Kidney epithelial cell (primary cell): ENCODE data around the gene CDCP1. TPM values are rescaled to one million over a fixed set of nuclear protein-coding genes. Genes with fewer than 3 reads are reported as not detected.

Experiments
- DNase-seq: peaks from one replicate; pipeline ENCODE4 v3.0.0-alpha.2; 2010; ENCODE audit warnings: low read depth
- H3K27me3 ChIP-seq: 2 replicates; pipeline ENCODE4 v1.6.0; 2011; ENCODE audit warnings: low read length; ENCODE audit not compliant: control insufficient read depth, insufficient read depth
- H3K36me3 ChIP-seq: 2 replicates; pipeline ENCODE4 v1.5.1; 2011; ENCODE audit warnings: low read length; ENCODE audit not compliant: control insufficient read depth, insufficient read depth
- H3K4me3 ChIP-seq: 2 replicates; pipeline ENCODE4 v1.5.1; 2011; ENCODE audit warnings: low read depth, mild to moderate bottlenecking, control low read depth, low read length
- total RNA-seq: library from RNA; depleted of rRNA; stranded (reverse); fragments of >200 nt; gene quantifications from 2 replicates; pipeline ENCODE4 v1.2.3, GENCODE V29; 2015
- TF ChIP-seq, protein P1 (sequence below): IDR thresholded peaks from 2 replicates; pipeline ENCODE4 v1.5.1; 2011; ENCODE audit warnings: mild to moderate bottlenecking, moderate library complexity, low read length, control low read depth, inconsistent platforms; ENCODE audit not compliant: insufficient read depth, poor library complexity, severe bottlenecking

CDCP1 gene
- total RNA-seq, 1 donor from 2014 or later: 82.0 TPM

- TF ChIP-seq, protein P1, sequence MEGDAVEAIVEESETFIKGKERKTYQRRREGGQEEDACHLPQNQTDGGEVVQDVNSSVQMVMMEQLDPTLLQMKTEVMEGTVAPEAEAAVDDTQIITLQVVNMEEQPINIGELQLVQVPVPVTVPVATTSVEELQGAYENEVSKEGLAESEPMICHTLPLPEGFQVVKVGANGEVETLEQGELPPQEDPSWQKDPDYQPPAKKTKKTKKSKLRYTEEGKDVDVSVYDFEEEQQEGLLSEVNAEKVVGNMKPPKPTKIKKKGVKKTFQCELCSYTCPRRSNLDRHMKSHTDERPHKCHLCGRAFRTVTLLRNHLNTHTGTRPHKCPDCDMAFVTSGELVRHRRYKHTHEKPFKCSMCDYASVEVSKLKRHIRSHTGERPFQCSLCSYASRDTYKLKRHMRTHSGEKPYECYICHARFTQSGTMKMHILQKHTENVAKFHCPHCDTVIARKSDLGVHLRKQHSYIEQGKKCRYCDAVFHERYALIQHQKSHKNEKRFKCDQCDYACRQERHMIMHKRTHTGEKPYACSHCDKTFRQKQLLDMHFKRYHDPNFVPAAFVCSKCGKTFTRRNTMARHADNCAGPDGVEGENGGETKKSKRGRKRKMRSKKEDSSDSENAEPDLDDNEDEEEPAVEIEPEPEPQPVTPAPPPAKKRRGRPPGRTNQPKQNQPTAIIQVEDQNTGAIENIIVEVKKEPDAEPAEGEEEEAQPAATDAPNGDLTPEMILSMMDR: no peak
- no peak for DNase-seq
- no peak overlapping the region for H3K4me3 ChIP-seq
- no peaks in the 10 kb centered on the region for H3K27me3 ChIP-seq
- H3K36me3 ChIP-seq: no peaks in the 10 kb centered on the region
These were observed 23.1 kb upstream of the CDCP1 start for GRCh38 chr3:45169125-45169904.

- DNase-seq: no peak
- no peaks in the 10 kb centered on the region for H3K36me3 ChIP-seq
- H3K4me3 ChIP-seq: no peak overlapping the region
- H3K27me3 ChIP-seq: no peaks in the 10 kb centered on the region
- TF ChIP-seq, protein P1: no peak
These were observed 22.3 kb upstream of the CDCP1 start for GRCh38 chr3:45168451-45168850.

DNA sequence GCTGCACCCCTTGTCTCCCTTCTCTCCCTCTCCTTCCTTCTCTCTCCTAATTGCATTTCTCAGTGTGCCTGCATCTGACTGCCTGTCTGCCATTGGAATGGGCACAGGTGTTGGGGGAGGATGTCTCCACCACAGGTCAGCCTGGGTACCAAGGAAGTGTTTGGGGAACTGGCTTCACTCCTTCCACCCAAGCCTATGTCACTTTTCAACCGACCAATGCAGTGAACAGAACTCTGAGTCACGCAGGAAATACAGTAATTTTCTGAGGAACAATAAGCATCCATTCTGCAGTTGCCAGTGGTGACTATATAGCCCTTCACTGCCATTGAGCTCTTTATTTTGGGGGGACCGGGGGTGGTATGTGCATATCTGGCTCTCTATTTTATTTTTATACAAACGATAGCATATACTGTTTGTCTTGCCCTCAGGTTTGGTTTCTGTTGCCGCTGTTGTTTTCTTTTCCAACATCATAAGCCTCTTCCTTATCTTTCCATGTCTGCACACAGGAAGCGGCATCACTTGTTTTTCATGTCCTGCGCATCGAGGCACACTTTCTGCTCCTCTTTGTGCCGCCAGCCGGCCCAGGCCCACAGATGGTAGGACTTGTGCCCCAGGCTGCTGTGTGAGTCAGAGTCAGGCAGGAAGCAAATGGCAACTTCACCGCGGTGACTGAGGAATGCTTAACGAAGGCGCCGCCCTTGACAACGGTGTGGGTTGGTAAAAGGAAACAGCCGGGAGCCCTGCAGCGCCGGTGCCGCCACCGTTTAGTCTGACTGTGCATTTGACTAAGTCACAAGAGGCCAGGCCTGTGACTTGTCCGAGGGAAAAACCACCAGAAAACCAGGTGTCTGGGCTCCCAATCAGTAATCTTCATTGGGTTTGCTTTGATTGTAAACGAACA is 21.1 kb upstream of the CDCP1 start:
- DNase-seq: peak; percentile 95
- TF ChIP-seq, protein P1: no peak
- Histone ChIP-seq H3K27me3 (no peaks in the 10 kb centered on the region), H3K36me3 (no peaks in the 10 kb centered on the region), H3K4me3 (no peak overlapping the region)

GRCh38 chr3:45166321-45166879 is 20.2 kb upstream of the CDCP1 start:
- no peak overlapping the region for H3K4me3 ChIP-seq
- no peaks in the 10 kb centered on the region for H3K36me3 ChIP-seq
- no peak for DNase-seq
- TF ChIP-seq, protein P1: no peak
- no peaks in the 10 kb centered on the region for H3K27me3 ChIP-seq

- H3K4me3 ChIP-seq: no peak overlapping the region
- TF ChIP-seq, protein P1: no peak
- DNase-seq: no peak
- no peaks in the 10 kb centered on the region for H3K27me3 ChIP-seq
- H3K36me3 ChIP-seq: no peaks in the 10 kb centered on the region
These were observed 19.5 kb upstream of the CDCP1 start for GRCh38 chr3:45165497-45166283.
